IMR-90 (cell line): Measurements from ENCODE around the gene AXIN2. TPM values are rescaled to one million over a fixed set of nuclear protein-coding genes. Genes with fewer than 3 reads are reported as not detected.

Source experiments
- ATAC-seq: fragments of 200-7000 bp; cut with Tn5 transposase; 2 replicates; pipeline ENCODE4 v1.9.1; 2020; ENCODE audit warnings: low read depth, mild to moderate bottlenecking, moderate library complexity
- BruUV-seq: library from RNA; stranded (reverse); fragments of 400-500 nt; replicated peaks from 2 replicates; lab custom pipeline; 2021; lab: Mats Ljungman, UMichigan
- CTCF ChIA-PET: fragments of 300-600 bp; formaldehyde crosslinking; extraction: SDS; loops from one replicate; lab custom pipeline; 2021; ENCODE audit warnings: antibody characterized with exemption; lab: Yijun Ruan, JAX
- POLR2A ChIA-PET: fragments of 300-600 bp; sonication (Branson Sonifier 250); formaldehyde crosslinking; loops from one replicate; lab custom pipeline; 2022; ENCODE audit warnings: antibody characterized with exemption; ENCODE audit not compliant: unreplicated experiment; lab: Charles Lee
- DNase-seq: peaks from one replicate; pipeline ENCODE4 v3.0.0; 2013
- H2AFZ ChIP-seq: replicated peaks from 2 replicates; pipeline ENCODE3; 2013; ENCODE audit warnings: low read length, mild to moderate bottlenecking; ENCODE audit not compliant: poor library complexity
- H2AK5ac ChIP-seq: 2 replicates; pipeline ENCODE4 v1.6.1; 2013; ENCODE audit warnings: low read depth, low read length, inconsistent platforms
- H2AK9ac ChIP-seq: replicated peaks from 2 replicates; pipeline ENCODE3; 2013; ENCODE audit warnings: mild to moderate bottlenecking, low read depth, low read length, moderate library complexity; ENCODE audit not compliant: poor library complexity
- H2BK120ac ChIP-seq: 2 replicates; pipeline ENCODE4 v1.6.1; 2013; ENCODE audit warnings: low read depth, low read length, inconsistent platforms
- H2BK15ac ChIP-seq: 3 replicates; pipeline ENCODE4 v1.6.1; 2013; ENCODE audit warnings: low read depth, low read length, inconsistent platforms
- H2BK20ac ChIP-seq: 2 replicates; pipeline ENCODE4 v1.6.1; 2013; ENCODE audit warnings: low read depth, mild to moderate bottlenecking, inconsistent platforms, low read length, moderate library complexity
- H2BK5ac ChIP-seq: 2 replicates; pipeline ENCODE4 v1.6.1; 2013; ENCODE audit warnings: mild to moderate bottlenecking, low read depth, low read length, inconsistent platforms; ENCODE audit not compliant: poor library complexity, severe bottlenecking
- H3K14ac ChIP-seq: replicated peaks from 2 replicates; pipeline ENCODE4 v1.6.1; 2013; ENCODE audit warnings: low read depth, low read length, inconsistent platforms
- H3K18ac ChIP-seq: 2 replicates; pipeline ENCODE4 v1.6.1; 2013; ENCODE audit warnings: low read depth, low read length, control low read depth
- H3K23ac ChIP-seq: 2 replicates; pipeline ENCODE4 v1.6.1; 2013; ENCODE audit warnings: low read depth, low read length, inconsistent platforms
- H3K27ac ChIP-seq: 2 replicates; pipeline ENCODE4 v1.5.1; 2013; ENCODE audit warnings: mild to moderate bottlenecking, control low read depth, low read length; ENCODE audit not compliant: insufficient read depth
- H3K27me3 ChIP-seq: 2 replicates; pipeline ENCODE4 v1.6.1; 2013; ENCODE audit warnings: low read length; ENCODE audit not compliant: control insufficient read depth, insufficient read depth
- H3K36me3 ChIP-seq: 2 replicates; pipeline ENCODE4 v1.6.1; 2013; ENCODE audit warnings: low read length, mixed read lengths; ENCODE audit not compliant: control insufficient read depth, insufficient read depth
- H3K4ac ChIP-seq: 2 replicates; pipeline ENCODE4 v1.6.1; 2013; ENCODE audit warnings: low read depth, low read length, inconsistent platforms
- H3K4me1 ChIP-seq: 2 replicates; pipeline ENCODE4 v1.6.1; 2013; ENCODE audit warnings: low read length, mixed read lengths; ENCODE audit not compliant: control insufficient read depth, insufficient read depth
- H3K4me2 ChIP-seq: 2 replicates; pipeline ENCODE4 v1.6.1; 2013; ENCODE audit warnings: low read depth, mild to moderate bottlenecking, control low read depth, low read length, moderate library complexity
- H3K4me3 ChIP-seq: 2 replicates; pipeline ENCODE4 v1.5.1; 2013; ENCODE audit warnings: low read depth, mild to moderate bottlenecking, control low read depth, low read length, moderate library complexity; ENCODE audit not compliant: insufficient read depth
- H3K56ac ChIP-seq: 2 replicates; pipeline ENCODE4 v1.6.1; 2013; ENCODE audit warnings: low read length, inconsistent platforms; ENCODE audit not compliant: insufficient read depth; ENCODE audit errors: extremely low read depth
- H3K79me1 ChIP-seq, 2 experiments: 2 replicates each; pipeline ENCODE4 v1.6.1; 2013; ENCODE audit warnings: low read length in 2 of 2, inconsistent platforms in 1 of 2, low read depth in 1 of 2
- H3K9ac ChIP-seq: 2 replicates; pipeline ENCODE4 v1.6.1; 2013; ENCODE audit warnings: low read depth, low read length, control low read depth
- H3K9me1 ChIP-seq: 2 replicates; pipeline ENCODE4 v1.6.1; 2013; ENCODE audit warnings: low read length, inconsistent platforms; ENCODE audit not compliant: insufficient read depth
- H3K9me3 ChIP-seq: 2 replicates; pipeline ENCODE4 v1.6.1; 2013; ENCODE audit warnings: low read length; ENCODE audit not compliant: control insufficient read depth, insufficient read depth
- H4K20me1 ChIP-seq: 2 replicates; pipeline ENCODE4 v1.6.1; 2013; ENCODE audit warnings: low read length, inconsistent platforms; ENCODE audit not compliant: insufficient read depth
- H4K5ac ChIP-seq: 2 replicates; pipeline ENCODE4 v1.6.1; 2013; ENCODE audit warnings: mild to moderate bottlenecking, low read depth, low read length, control low read depth
- H4K8ac ChIP-seq, 2 experiments: 2 replicates each; pipeline ENCODE4 v1.6.1; 2013; ENCODE audit warnings: low read depth in 2 of 2, low read length in 2 of 2, control low read depth in 1 of 2, inconsistent platforms in 1 of 2
- H4K91ac ChIP-seq: 2 replicates; pipeline ENCODE4 v1.6.1; 2013; ENCODE audit warnings: low read depth, low read length, inconsistent platforms; ENCODE audit not compliant: insufficient read depth
- BHLHE40 ChIP-seq: fragments of 150-350 bp; IDR thresholded peaks from 2 replicates; pipeline ENCODE4 v1.6.1; 2016; ENCODE audit warnings: mild to moderate bottlenecking, low read depth, low read length
- CHD1 ChIP-seq: IDR thresholded peaks from 2 replicates; pipeline ENCODE4 v1.6.1; 2012; ENCODE audit warnings: low read depth, low read length, improper control_type of control experiment
- CTCF ChIP-seq: conservative IDR thresholded peaks from 2 replicates; pipeline ENCODE4 v1.5.1; 2012; ENCODE audit warnings: mild to moderate bottlenecking, low read depth, low read length, improper control_type of control experiment
- ELK1 ChIP-seq: fragments of 150-350 bp; IDR thresholded peaks from 2 replicates; pipeline ENCODE4 v1.6.1; 2016; ENCODE audit warnings: low read depth, mild to moderate bottlenecking, low read length, moderate library complexity, borderline replicate concordance
- MAFK ChIP-seq: IDR thresholded peaks from 2 replicates; pipeline ENCODE4 v1.6.1; 2012; ENCODE audit warnings: low read depth, low read length, improper control_type of control experiment
- MAZ ChIP-seq: IDR thresholded peaks from 2 replicates; pipeline ENCODE4 v1.6.1; 2012; ENCODE audit warnings: low read depth, mild to moderate bottlenecking, low read length, improper control_type of control experiment, moderate library complexity, borderline replicate concordance
- MXI1 ChIP-seq: IDR thresholded peaks from 2 replicates; pipeline ENCODE4 v1.6.1; 2012; ENCODE audit warnings: low read depth, mild to moderate bottlenecking, low read length, moderate library complexity, borderline replicate concordance
- NFE2L2 ChIP-seq: fragments of 150-350 bp; IDR thresholded peaks from 2 replicates; pipeline ENCODE4 v1.6.1; 2016; ENCODE audit warnings: low read depth, mild to moderate bottlenecking, low read length
- POLR2A ChIP-seq: IDR thresholded peaks from 2 replicates; pipeline ENCODE4 v1.6.1; 2012; ENCODE audit warnings: mild to moderate bottlenecking, low read depth, low read length
- RAD21 ChIP-seq: IDR thresholded peaks from 2 replicates; pipeline ENCODE4 v1.6.1; 2012; ENCODE audit warnings: low read length, improper control_type of control experiment
- RFX5 ChIP-seq: IDR thresholded peaks from 2 replicates; pipeline ENCODE4 v1.8.0; 2012; ENCODE audit warnings: low read depth, mild to moderate bottlenecking, low read length, moderate library complexity
- SMC3 ChIP-seq: fragments of 150-350 bp; IDR thresholded peaks from 2 replicates; pipeline ENCODE4 v1.6.1; 2016; ENCODE audit warnings: low read depth, mild to moderate bottlenecking, antibody characterized with exemption, low read length, moderate library complexity
- USF2 ChIP-seq: fragments of 150-350 bp; IDR thresholded peaks from 2 replicates; pipeline ENCODE4 v1.6.1; 2017; ENCODE audit warnings: mild to moderate bottlenecking, antibody characterized with exemption, low read length, low read depth
- WGBS, 2 experiments: methylation state at CpG; one replicate each; pipeline versions ENCODE4 v1.1.5 to v1.1.7; 2013; ENCODE audit warnings: missing lambda C conversion rate in 2 of 2; ENCODE audit not compliant: insufficient read length in 1 of 2; ENCODE audit errors: extremely low coverage in 2 of 2; 5-methylcytosine and 5-hydroxymethylcytosine counted together
- dilution Hi-C: fragments of 300-500 bp; cut with HindIII; formaldehyde crosslinking; loops from one replicate; pipeline ENCODE4 v1.14.3; 2018; ENCODE audit warnings: low sequenced_read_pairs; ENCODE audit not compliant: unreplicated experiment
- in situ Hi-C: fragments of 300-500 bp; cut with MboI; formaldehyde crosslinking; loops from 3 replicates; pipeline ENCODE4 v1.14.3; 2019; ENCODE audit warnings: low sequenced_read_pairs, inconsistent platforms, mixed read lengths
- intact Hi-C: fragments of 100-400 bp; cut with micrococcal nuclease; formaldehyde crosslinking; loops from 2 replicates; pipeline ENCODE4 v1.10.0; 2022
- polyA plus RNA-seq, 3 experiments: library from polyadenylated mRNA; depleted of rRNA; stranded (reverse); fragments of >200 nt; gene quantifications; 2 replicates each; pipeline ENCODE4 v1.2.3, GENCODE V29; 2012; ENCODE audit warnings: low replicate concordance in 1 of 3
- total RNA-seq: library from RNA; depleted of rRNA; stranded (reverse); fragments of >200 nt; gene quantifications from 2 replicates; pipeline ENCODE4 v1.2.3, GENCODE V29; 2012

Gene AXIN2
- total and polyA plus RNA-seq, 2 of the 4 experiments (the other 2 are of a cell fraction), result 0.91 to 1.8 TPM

GRCh38 chr17:65560628-65561451, 608 bp downstream of the AXIN2 start:
- ChIA-PET CTCF (no interaction called here), POLR2A (no interaction called here)
- H4K91ac ChIP-seq, result no peak overlapping the region
- no TSS peak for BruUV-seq
- H3K9me3 ChIP-seq, result no peaks in the 10 kb centered on the region
- H4K20me1 ChIP-seq, result peaks cover 30% of the 10 kb centered on the region; the same call in 1 of the 2 replicates
- no peak overlapping the region for H2BK15ac ChIP-seq
- no peak overlapping the region for H3K56ac ChIP-seq
- peak overlapping the region; percentile 85 for H2AFZ ChIP-seq
- intact Hi-C loops (loop anchor here (1.0 to 5.0 kb wide), 4 partner anchors 136 to 604 kb away; no protein-coding TSS in a partner anchor), dilution Hi-C loops (no loop called here), in situ Hi-C loops (loop anchor here (25.0 kb wide), 1 partner anchor 601 kb away; no protein-coding TSS in a partner anchor)
- no peak overlapping the region for H3K18ac ChIP-seq
- ATAC-seq (peak; percentile 67), DNase-seq (peak; percentile 83)
- H3K27ac ChIP-seq, result peak overlapping the region; percentile 53
- no peak overlapping the region for H4K5ac ChIP-seq
- peak overlapping the region; percentile 7; the same call in 1 of the 2 replicates for H3K9ac ChIP-seq
- peak overlapping the region; percentile 57 for H3K4me3 ChIP-seq
- 0 out of 4 replicates have a peak, but pooled peaks cover 0 to 4% of the 10 kb centered on the region in 2 experiments for H3K79me1 ChIP-seq
- peaks cover 10% of the 10 kb centered on the region; the same call in 1 of the 2 replicates for H3K36me3 ChIP-seq
- peaks cover 19% of the 10 kb centered on the region for H3K27me3 ChIP-seq
- H2BK120ac ChIP-seq, result no peak overlapping the region
- TF ChIP-seq CTCF (no peak), SMC3 (no peak), ELK1 (no peak), CHD1 (no peak), MAZ (no peak; the same call in 1 of the 2 replicates), RFX5 (no peak), NFE2L2 (no peak), POLR2A (no peak), MXI1 (no peak), BHLHE40 (no peak), MAFK (no peak), RAD21 (no peak), USF2 (no peak)
- peak overlapping the region; percentile 7 for H2BK5ac ChIP-seq
- WGBS, 2 experiments, result 0% methylated on average over 26 of the region's 113 CpGs; no CpG with 5 or more reads in 1 of the 2 experiments
- H3K4me1 ChIP-seq, result peaks cover 5% of the 10 kb centered on the region; the same call in 1 of the 2 replicates
- no peaks in the 10 kb centered on the region; the same call in 1 of the 2 replicates for H3K9me1 ChIP-seq
- H2BK20ac ChIP-seq, result no peak overlapping the region
- no peak overlapping the region for H4K8ac ChIP-seq
- H3K14ac ChIP-seq, result no peak overlapping the region
- H3K4ac ChIP-seq, result no peak overlapping the region
- H2AK5ac ChIP-seq, result no peak overlapping the region
- peak overlapping the region; percentile 27 for H3K4me2 ChIP-seq
- H2AK9ac ChIP-seq, result no peak overlapping the region
- H3K23ac ChIP-seq, result no peak overlapping the region
